Activated CD8-positive, alpha-beta memory T cell treated with anti-CD3 and anti-CD28 coated beads, Interleukin-2, amount 50 U/mL, for 24 hours (primary cell): Measurements from ENCODE around the gene TRIM50.
A peak's percentile ranks its signal among the peaks of the same experiment; 100 is the strongest.
"Not testable (repeated sequence)": the region's sequence is repeated elsewhere in the genome, so short reads cannot be mapped to it uniquely, and the experiment has no call there.

Source experiments
- DNase-seq: peaks from one replicate; pipeline ENCODE4 v3.0.0-alpha.2; 2020; ENCODE audit errors: extremely low read depth

The TRIM50 gene

DNA sequence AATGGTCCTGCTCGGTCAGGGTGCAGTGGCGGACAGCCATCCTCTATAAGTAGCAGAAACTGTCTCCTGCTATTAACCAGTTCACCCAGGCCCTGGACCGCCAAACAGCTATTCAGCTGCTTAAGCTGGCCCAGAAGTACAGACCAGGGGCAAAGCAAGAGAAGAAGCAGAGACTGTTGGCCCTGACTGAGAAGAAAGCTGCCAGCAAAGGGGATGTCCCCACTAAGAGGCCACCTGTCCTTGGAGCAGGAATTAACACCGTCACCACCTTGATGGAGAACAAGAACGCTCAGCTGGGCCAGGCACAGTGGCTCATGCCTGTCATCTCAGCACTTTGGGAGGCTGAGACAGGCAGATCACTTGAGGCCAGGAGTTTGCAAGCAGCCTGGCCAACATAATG lies 13.6 kb downstream of the TRIM50 start:
- no peak for DNase-seq

GRCh38 chr7:73313521-73313906 lies 14.4 kb downstream of the TRIM50 start:
- no peak for DNase-seq

- DNase-seq: no peak
Measured at GRCh38 chr7:73312831-73313520, 14.9 kb downstream of the TRIM50 start.

DNA sequence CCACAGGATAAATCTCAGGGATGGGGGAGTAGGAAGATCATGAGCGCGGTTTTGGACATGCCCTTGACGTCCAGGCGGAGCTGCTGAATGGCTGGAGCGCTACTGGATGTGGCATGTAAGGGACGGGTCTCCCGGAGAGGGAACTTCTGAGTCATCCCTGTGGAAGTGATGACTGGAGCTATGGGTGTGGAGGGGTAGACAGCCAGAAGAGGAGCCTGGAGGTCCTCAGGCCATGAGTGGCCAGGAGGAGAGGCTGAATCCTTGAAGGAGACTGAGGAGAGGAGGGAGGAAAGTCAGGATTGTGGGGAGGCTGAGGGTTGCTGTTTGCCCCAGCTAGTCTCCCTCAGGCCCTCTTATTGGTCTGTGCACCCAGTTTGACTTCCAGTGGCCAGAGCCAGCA lies 16.5 kb downstream of the TRIM50 start:
- not testable (repeated sequence) for DNase-seq

DNA sequence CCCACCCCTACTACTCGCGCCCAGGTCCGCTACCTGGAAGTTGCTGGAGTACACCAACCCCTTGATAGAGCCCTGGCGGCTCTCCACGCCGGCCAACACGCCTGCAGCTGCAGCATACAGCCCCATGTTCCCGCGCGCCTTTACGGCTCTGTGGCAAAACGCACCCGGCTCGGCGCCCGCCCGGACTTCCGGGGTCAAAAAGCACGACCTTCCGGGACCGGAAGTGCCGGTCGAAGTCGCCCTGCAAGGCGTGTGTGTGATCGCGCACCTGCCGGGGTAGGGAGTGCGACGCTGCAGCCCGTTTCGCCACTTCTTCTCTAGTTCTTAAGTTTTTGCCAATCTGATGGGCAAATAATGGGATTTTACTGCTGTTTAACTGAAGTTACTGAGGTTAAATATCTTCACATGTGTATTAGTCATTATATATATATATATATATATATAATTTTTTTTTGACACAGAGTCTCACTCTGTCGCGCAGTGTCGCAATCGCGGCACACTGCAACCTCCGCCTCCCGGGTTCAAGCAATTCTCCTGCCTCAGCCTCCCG lies 19.1 kb downstream of the TRIM50 start, which contains the start of gene NSUN5:
TSS of gene NSUN5 (minus strand) at position 162 of the 550 bp plus-strand sequence. CDS start at position 126, 36 bp downstream.
- peak; percentile 77 for DNase-seq

DNA sequence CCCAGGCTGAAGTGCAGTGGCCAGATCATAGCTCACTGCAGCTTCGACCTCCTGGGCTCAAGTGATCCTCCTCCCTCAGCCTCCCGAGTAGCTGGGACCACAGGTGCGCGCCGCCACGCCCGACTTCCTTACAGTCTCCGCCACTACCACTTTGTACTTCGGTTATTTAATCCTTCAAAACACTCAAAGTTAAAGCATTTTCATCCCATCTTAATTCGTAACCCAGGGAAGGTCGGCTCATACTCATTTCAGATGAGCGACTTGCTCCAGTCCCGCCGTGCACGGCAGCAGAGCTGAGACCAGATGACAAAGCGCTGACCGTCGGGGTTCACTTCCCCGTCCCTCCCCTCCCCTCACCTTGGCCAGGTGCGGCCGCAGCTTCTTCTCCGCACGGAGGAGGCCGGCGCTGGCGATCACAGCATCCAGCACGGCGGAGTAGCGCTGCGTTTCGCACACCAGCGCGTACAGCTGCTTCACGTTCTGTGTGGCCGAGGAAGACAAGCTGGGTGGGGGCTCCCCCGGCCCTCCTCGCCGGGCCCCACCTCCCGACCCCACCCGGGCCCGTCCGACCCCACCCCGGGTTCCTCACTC lies 19.7 kb downstream of the TRIM50 start:
- DNase-seq: no peak

DNA sequence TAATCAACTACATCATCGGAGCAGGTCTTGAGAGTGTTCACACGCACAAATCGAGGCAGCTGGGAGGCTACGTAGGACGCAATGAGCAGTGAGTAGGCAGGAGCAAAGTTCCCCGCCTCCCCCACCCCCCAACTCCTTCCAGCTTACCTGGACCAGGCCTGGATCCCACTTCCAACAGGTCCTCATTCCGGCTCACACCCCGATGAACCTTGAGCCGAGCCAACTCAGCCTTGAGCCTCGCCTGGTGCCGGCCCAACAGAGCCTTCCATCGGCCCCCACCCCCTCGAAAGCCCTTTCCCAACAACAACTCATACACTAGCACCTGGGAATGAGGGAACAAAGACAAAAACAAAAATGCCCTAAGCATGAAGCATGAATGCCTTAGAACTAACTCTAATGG lies 20.4 kb downstream of the TRIM50 start:
- no peak for DNase-seq

GRCh38 chr7:73304612-73305387 lies 23.1 kb downstream of the TRIM50 start:
- DNase-seq: not testable (repeated sequence)

- no peak for DNase-seq
Measured at GRCh38 chr7:73304071-73304470, 23.8 kb downstream of the TRIM50 start.

- no peak for DNase-seq
Measured at GRCh38 chr7:73303546-73303945, 24.3 kb downstream of the TRIM50 start.

DNA sequence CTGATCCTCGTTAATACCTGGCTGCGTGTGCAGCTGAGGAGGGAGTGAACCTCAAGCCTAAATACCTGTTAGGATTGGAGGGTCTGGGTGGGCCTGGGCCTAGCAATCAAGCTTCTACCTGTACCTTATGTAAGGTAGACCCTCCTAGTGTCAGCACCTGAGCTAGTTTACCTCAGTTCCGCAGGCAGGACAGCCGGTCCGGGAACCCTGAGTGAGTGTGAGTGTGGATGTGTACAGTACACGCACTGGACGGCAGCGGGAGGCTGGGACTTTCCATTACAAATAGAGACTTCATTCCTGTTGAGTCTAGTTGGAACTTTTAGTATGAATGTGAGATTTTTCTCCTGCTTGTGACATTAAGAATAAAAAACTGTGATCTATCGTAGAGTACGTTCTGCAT lies 25.0 kb downstream of the TRIM50 start:
- not testable (repeated sequence) for DNase-seq

- DNase-seq: not testable (repeated sequence)
Measured at GRCh38 chr7:73301108-73301507, 26.8 kb downstream of the TRIM50 start.

DNA sequence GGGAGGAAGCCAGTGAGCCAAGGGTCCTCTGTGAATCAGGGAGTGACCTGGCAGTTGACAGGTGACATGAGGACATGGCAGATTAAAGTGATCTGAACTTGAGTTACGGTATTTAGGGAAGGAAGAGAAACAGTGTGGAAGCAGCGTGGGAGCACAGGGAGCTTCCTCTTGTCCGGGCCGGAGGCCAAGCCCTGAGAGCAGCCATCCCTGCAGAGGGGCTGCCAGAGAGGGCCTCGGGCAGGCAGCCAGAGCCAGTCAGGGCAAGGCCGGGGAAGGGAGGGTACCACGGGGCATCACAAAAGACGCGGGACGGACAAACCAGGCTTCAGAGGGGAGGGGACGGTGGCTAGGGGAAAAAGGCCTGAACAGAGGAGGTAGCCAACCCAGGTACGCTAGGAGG lies 28.1 kb downstream of the TRIM50 start:
- not testable (repeated sequence) for DNase-seq

DNA sequence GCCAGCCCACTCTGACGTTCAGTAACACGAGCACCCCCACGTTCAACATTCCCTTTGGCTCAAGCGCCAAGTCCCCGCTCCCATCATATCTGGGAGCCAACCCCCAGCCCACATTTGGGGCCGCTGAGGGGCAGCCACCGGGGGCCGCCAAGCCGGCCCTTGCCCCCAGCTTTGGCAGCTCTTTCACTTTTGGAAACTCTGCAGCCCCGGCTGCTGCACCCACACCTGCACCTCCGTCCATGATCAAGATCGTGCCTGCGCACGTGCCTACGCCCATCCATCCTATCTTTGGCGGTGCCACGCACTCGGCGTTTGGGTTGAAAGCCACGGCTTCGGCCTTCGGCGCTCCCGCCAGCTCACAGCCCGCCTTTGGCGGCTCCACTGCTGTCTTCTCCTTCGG lies 30.2 kb downstream of the TRIM50 start:
- DNase-seq: not testable (repeated sequence)

DNA sequence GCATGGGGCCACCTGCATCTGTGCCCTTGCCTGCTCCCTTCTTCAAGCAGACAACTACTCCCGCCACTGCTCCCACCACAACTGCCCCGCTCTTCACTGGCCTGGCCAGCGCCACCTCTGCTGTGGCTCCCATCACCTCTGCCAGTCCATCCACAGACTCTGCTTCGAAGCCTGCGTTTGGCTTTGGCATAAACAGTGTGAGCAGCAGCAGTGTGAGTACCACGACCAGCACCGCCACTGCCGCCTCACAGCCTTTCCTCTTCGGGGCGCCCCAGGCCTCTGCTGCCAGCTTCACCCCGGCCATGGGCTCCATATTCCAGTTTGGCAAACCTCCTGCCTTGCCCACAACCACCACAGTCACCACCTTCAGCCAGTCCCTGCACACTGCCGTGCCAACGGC lies 30.6 kb downstream of the TRIM50 start:
- DNase-seq: not testable (repeated sequence)

- DNase-seq: not testable (repeated sequence)
Measured at GRCh38 chr7:73277210-73277609, 50.7 kb downstream of the TRIM50 start.

- not testable (repeated sequence) for DNase-seq
Measured at GRCh38 chr7:73267813-73268212, 60.1 kb downstream of the TRIM50 start.

GRCh38 chr7:73266719-73267368 lies 61.0 kb downstream of the TRIM50 start:
- DNase-seq: not testable (repeated sequence)
